ENCODE data around the gene OR8D2.

DNA sequence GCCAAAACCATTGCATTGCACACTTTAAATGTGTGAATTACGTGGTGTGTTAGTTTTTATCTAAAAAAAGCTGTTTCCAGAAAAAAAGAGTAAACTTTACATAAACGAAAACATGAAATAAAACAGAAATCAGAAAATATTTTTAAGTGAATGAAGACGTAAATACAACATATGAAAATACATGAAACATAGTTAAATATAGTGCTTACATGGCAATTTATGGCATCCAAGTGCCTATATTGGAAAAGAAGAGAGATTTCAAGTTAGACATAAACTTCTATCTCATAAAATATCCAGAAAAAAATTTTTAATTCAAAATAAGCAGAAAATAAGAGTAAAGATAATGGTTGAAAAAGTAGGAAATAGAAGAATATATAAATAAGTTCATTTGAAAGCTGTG is 11.9 kb upstream of the OR8D2 start:
- TF ChIP-seq, protein P1, sequence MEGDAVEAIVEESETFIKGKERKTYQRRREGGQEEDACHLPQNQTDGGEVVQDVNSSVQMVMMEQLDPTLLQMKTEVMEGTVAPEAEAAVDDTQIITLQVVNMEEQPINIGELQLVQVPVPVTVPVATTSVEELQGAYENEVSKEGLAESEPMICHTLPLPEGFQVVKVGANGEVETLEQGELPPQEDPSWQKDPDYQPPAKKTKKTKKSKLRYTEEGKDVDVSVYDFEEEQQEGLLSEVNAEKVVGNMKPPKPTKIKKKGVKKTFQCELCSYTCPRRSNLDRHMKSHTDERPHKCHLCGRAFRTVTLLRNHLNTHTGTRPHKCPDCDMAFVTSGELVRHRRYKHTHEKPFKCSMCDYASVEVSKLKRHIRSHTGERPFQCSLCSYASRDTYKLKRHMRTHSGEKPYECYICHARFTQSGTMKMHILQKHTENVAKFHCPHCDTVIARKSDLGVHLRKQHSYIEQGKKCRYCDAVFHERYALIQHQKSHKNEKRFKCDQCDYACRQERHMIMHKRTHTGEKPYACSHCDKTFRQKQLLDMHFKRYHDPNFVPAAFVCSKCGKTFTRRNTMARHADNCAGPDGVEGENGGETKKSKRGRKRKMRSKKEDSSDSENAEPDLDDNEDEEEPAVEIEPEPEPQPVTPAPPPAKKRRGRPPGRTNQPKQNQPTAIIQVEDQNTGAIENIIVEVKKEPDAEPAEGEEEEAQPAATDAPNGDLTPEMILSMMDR (IDR thresholded peaks at IDR 0.05 in 2 of 3, conservative IDR thresholded peaks at IDR 0.05 in 1 of 3; ENCODE audit: control insufficient read depth in 2 of 3, extremely low read depth in 1 of 3, insufficient read depth in 1 of 3, low read depth in 3 of 3, low read length in 3 of 3), result no peak
- TF ChIP-seq EZH2 (IDR thresholded peaks at IDR 0.05; ENCODE audit: borderline replicate concordance, control insufficient read depth, low read depth, low read length), result no peak
- TF ChIP-seq DPF2 (IDR thresholded peaks at IDR 0.05), result no peak
- TF ChIP-seq, protein P2, sequence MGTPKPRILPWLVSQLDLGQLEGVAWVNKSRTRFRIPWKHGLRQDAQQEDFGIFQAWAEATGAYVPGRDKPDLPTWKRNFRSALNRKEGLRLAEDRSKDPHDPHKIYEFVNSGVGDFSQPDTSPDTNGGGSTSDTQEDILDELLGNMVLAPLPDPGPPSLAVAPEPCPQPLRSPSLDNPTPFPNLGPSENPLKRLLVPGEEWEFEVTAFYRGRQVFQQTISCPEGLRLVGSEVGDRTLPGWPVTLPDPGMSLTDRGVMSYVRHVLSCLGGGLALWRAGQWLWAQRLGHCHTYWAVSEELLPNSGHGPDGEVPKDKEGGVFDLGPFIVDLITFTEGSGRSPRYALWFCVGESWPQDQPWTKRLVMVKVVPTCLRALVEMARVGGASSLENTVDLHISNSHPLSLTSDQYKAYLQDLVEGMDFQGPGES (IDR thresholded peaks at IDR 0.05), result no peak
- no peak for TF ChIP-seq MTA2 (IDR thresholded peaks at IDR 0.05; ENCODE audit: low read depth)
- TF ChIP-seq MYC (IDR thresholded peaks at IDR 0.05; ENCODE audit: insufficient read depth, insufficient read length, insufficient replicate concordance, low read length, severe bottlenecking), result no peak
- TF ChIP-seq FOXK2 (IDR thresholded peaks at IDR 0.05), result no peak

Measured in GM12878 (cell line).